Measurements from ENCODE around the gene TRPV5.
"Not testable (repeated sequence)": the region's sequence is repeated elsewhere in the genome, so short reads cannot be mapped to it uniquely, and the experiment has no call there.

Gene TRPV5

GRCh38 chr7:142933624-142934023 is at the start of gene TRPV5:
TSS of gene TRPV5 (minus strand) at chr7:142933746. CDS start at chr7:142933459, 287 bp downstream.
- DNase-seq = no peak

GRCh38 chr7:142978402-142978801 is 44.9 kb upstream of the TRPV5 start:
- not testable (repeated sequence) for DNase-seq

GRCh38 chr7:142974626-142975025 is 41.1 kb upstream of the TRPV5 start:
- DNase-seq = no peak

GRCh38 chr7:142969183-142969582 is 35.6 kb upstream of the TRPV5 start:
- DNase-seq = no peak

- no peak for DNase-seq
Observed at GRCh38 chr7:142968229-142968628, 34.7 kb upstream of the TRPV5 start.

- no peak for DNase-seq
Observed at GRCh38 chr7:142964502-142965246, 31.1 kb upstream of the TRPV5 start.

GRCh38 chr7:142963993-142964392 is 30.4 kb upstream of the TRPV5 start:
- DNase-seq = no peak

- no peak for DNase-seq
Observed at GRCh38 chr7:142962991-142963390, 29.4 kb upstream of the TRPV5 start.

GRCh38 chr7:142961973-142962926 is 28.7 kb upstream of the TRPV5 start, which contains the start of gene KEL:
TSS of gene KEL (minus strand) at chr7:142962363. CDS start at chr7:142962206, 157 bp downstream.
- DNase-seq = no peak

- no peak for DNase-seq
Observed at GRCh38 chr7:142961595-142961972, 28.0 kb upstream of the TRPV5 start.

- no peak for DNase-seq
Observed at GRCh38 chr7:142960955-142961512, 27.5 kb upstream of the TRPV5 start.

- no peak for DNase-seq
Observed at GRCh38 chr7:142959202-142959601, 25.7 kb upstream of the TRPV5 start.

- DNase-seq = no peak
Observed at GRCh38 chr7:142957723-142958122, 24.2 kb upstream of the TRPV5 start.

GRCh38 chr7:142956951-142957623 is 23.5 kb upstream of the TRPV5 start:
- DNase-seq = no peak

- no peak for DNase-seq
Observed at GRCh38 chr7:142954680-142955268, 21.2 kb upstream of the TRPV5 start.

- DNase-seq = no peak
Observed at GRCh38 chr7:142950235-142950634, 16.7 kb upstream of the TRPV5 start.

- no peak for DNase-seq
Observed at GRCh38 chr7:142948603-142949002, 15.1 kb upstream of the TRPV5 start.

- no peak for DNase-seq
Observed at GRCh38 chr7:142945001-142945400, 11.5 kb upstream of the TRPV5 start.

- DNase-seq = no peak
Observed at GRCh38 chr7:142943706-142944268, 10.2 kb upstream of the TRPV5 start.

GRCh38 chr7:142942746-142943145 is 9.2 kb upstream of the TRPV5 start:
- no peak for DNase-seq

GRCh38 chr7:142941541-142941940 is 8.0 kb upstream of the TRPV5 start:
- DNase-seq = no peak

GRCh38 chr7:142940966-142941535 is 7.5 kb upstream of the TRPV5 start:
- DNase-seq = no peak
